ENCODE data around the gene CAMSAP1. TPM values are rescaled to one million over a fixed set of nuclear protein-coding genes. Genes with fewer than 3 reads are reported as not detected.

Gene CAMSAP1
- total and polyA plus RNA-seq, 10 of the 15 experiments (the other 5 are each of a cell fraction or from before 2014, with no cell fraction given): 1.4 to 24.7 (median 8.0) TPM

DNA sequence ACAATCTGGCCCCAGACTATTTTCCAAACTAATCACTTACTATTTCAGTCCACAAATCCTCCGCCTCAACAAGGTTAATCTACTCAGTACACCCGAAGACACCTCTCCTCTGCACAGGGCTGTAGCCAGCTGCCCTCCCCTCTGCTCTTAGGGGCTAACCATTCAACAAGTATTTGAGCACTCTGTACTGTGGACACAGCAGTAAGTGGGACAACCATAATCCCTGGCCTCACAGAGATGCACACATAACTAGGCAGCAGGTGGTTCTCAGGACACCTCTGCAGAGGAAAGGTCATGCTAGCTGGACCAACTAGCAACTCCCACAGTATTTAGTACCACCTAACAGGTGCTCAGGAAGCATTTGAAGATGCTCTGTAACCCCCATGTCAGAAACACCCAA, 5.5 kb downstream of the CAMSAP1 start (continued):
- TF ChIP-seq POLR2AphosphoS5 (IDR thresholded peaks at IDR 0.05; ENCODE audit: low read length) (no peak), YY1 (IDR thresholded peaks at IDR 0.05; ENCODE audit: low read depth, low read length) (no peak), IKZF1 (conservative IDR thresholded peaks at IDR 0.05) (no peak), ZNF274 (IDR thresholded peaks at IDR 0.05; ENCODE audit: insufficient read depth, insufficient read length) (no peak), CHD4 (IDR thresholded peaks at IDR 0.05) (no peak)

DNA sequence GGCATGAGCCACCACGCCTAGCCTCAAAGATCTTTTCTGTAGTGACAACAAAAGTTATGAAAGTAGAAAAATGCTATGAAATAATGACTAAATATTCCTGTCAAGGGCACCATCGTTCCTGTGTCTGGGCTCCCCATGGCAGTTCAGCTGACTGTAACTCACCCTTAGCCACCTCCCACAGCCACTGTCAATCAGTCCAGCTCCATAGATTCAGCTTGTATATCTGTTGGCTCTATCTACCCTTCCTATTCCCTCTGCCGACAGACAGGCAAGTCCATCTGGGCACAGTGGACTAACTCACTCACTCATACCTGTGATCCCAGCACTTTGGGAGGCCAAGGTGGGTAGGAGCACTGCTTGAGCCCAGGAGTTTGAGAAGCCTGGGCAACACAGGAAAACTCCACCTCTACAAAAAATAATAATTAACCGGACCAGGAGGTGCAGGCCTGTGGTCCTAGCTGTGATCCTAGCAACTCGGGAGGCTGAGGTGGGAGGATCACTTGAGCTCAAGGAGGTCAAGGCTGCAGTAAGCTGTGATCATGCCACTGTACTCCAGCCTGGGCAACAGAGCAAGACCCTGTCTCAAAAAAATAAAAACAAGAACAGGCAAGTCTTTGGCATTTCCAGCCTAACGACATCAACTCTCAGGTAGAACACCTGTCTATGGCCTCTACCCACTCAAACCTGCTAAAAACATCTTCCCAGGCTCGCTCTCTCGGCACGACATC, 6.2 kb downstream of the CAMSAP1 start:
- ChIA-PET RAD21 (ENCODE audit: unreplicated experiment) (no interaction called here), CTCF (no interaction called here), SMC1A (ENCODE audit: uncharacterized antibody, unreplicated experiment) (no interaction called here), POLR2A (no interaction called here)
- Histone ChIP-seq H3K4me1 (ENCODE audit: control insufficient read depth, insufficient read depth, low read length) (peaks cover 18% of the 10 kb centered on the region), H4K20me1 (ENCODE audit: control insufficient read depth, insufficient read depth) (no peaks in the 10 kb centered on the region), H3K27ac (ENCODE audit: control insufficient read depth, insufficient read depth) (no peak overlapping the region), H2AFZ (ENCODE audit: control insufficient read depth, low read depth, low read length) (no peak overlapping the region), H3K36me3 (ENCODE audit: control insufficient read depth in 2 of 2, insufficient read depth in 2 of 2, low read length in 1 of 2) (no peaks in the 10 kb centered on the region; a peak in 1 of 4 replicates), H3K4me2 (ENCODE audit: control insufficient read depth, insufficient read depth) (no peak overlapping the region), H3K27me3 (replicated peaks in 1 of 2; ENCODE audit: control insufficient read depth in 2 of 2, insufficient read depth in 2 of 2, low read length in 1 of 2) (no peaks in the 10 kb centered on the region), H3K4me3 (no peak overlapping the region), H3K9me3 (replicated peaks; ENCODE audit: control insufficient read depth, insufficient read depth, low read length) (no peaks in the 10 kb centered on the region; the same call in 2 of the 3 replicates), H3K79me2 (ENCODE audit: control insufficient read depth, insufficient read depth, low read length) (peaks cover 62% of the 10 kb centered on the region), H3K9ac (ENCODE audit: control insufficient read depth, insufficient read depth, low read length) (no peak overlapping the region)
- ATAC-seq (no peak), FAIRE-seq (no peak), DNase-seq (ENCODE audit: low read depth, low spot score) (no peak)
- TF ChIP-seq, protein P1, sequence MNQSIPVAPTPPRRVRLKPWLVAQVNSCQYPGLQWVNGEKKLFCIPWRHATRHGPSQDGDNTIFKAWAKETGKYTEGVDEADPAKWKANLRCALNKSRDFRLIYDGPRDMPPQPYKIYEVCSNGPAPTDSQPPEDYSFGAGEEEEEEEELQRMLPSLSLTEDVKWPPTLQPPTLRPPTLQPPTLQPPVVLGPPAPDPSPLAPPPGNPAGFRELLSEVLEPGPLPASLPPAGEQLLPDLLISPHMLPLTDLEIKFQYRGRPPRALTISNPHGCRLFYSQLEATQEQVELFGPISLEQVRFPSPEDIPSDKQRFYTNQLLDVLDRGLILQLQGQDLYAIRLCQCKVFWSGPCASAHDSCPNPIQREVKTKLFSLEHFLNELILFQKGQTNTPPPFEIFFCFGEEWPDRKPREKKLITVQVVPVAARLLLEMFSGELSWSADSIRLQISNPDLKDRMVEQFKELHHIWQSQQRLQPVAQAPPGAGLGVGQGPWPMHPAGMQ (IDR thresholded peaks at IDR 0.05; ENCODE audit: borderline replicate concordance): no peak
- TF ChIP-seq SUPT20H (IDR thresholded peaks at IDR 0.05; ENCODE audit: borderline replicate concordance, control insufficient read depth, low read depth, low read length): no peak
- TF ChIP-seq, protein P2, sequence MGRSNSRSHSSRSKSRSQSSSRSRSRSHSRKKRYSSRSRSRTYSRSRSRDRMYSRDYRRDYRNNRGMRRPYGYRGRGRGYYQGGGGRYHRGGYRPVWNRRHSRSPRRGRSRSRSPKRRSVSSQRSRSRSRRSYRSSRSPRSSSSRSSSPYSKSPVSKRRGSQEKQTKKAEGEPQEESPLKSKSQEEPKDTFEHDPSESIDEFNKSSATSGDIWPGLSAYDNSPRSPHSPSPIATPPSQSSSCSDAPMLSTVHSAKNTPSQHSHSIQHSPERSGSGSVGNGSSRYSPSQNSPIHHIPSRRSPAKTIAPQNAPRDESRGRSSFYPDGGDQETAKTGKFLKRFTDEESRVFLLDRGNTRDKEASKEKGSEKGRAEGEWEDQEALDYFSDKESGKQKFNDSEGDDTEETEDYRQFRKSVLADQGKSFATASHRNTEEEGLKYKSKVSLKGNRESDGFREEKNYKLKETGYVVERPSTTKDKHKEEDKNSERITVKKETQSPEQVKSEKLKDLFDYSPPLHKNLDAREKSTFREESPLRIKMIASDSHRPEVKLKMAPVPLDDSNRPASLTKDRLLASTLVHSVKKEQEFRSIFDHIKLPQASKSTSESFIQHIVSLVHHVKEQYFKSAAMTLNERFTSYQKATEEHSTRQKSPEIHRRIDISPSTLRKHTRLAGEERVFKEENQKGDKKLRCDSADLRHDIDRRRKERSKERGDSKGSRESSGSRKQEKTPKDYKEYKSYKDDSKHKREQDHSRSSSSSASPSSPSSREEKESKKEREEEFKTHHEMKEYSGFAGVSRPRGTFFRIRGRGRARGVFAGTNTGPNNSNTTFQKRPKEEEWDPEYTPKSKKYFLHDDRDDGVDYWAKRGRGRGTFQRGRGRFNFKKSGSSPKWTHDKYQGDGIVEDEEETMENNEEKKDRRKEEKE (IDR thresholded peaks at IDR 0.05): no peak
- TF ChIP-seq, protein P3, sequence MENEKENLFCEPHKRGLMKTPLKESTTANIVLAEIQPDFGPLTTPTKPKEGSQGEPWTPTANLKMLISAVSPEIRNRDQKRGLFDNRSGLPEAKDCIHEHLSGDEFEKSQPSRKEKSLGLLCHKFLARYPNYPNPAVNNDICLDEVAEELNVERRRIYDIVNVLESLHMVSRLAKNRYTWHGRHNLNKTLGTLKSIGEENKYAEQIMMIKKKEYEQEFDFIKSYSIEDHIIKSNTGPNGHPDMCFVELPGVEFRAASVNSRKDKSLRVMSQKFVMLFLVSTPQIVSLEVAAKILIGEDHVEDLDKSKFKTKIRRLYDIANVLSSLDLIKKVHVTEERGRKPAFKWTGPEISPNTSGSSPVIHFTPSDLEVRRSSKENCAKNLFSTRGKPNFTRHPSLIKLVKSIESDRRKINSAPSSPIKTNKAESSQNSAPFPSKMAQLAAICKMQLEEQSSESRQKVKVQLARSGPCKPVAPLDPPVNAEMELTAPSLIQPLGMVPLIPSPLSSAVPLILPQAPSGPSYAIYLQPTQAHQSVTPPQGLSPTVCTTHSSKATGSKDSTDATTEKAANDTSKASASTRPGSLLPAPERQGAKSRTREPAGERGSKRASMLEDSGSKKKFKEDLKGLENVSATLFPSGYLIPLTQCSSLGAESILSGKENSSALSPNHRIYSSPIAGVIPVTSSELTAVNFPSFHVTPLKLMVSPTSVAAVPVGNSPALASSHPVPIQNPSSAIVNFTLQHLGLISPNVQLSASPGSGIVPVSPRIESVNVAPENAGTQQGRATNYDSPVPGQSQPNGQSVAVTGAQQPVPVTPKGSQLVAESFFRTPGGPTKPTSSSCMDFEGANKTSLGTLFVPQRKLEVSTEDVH (IDR thresholded peaks at IDR 0.05; ENCODE audit: low read depth, partially characterized antibody): no peak
- TF ChIP-seq SIX5 (IDR thresholded peaks at IDR 0.05; ENCODE audit: low read depth, low read length, severe bottlenecking): no peak
- no peak for TF ChIP-seq CHD2 (IDR thresholded peaks at IDR 0.05; ENCODE audit: borderline replicate concordance, low read depth, low read length)
- no peak for TF ChIP-seq TBL1XR1 (IDR thresholded peaks at IDR 0.05; ENCODE audit: low read depth, low read length)
- TF ChIP-seq, protein P4, sequence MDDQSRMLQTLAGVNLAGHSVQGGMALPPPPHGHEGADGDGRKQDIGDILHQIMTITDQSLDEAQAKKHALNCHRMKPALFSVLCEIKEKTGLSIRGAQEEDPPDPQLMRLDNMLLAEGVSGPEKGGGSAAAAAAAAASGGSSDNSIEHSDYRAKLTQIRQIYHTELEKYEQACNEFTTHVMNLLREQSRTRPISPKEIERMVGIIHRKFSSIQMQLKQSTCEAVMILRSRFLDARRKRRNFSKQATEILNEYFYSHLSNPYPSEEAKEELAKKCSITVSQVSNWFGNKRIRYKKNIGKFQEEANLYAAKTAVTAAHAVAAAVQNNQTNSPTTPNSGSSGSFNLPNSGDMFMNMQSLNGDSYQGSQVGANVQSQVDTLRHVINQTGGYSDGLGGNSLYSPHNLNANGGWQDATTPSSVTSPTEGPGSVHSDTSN (IDR thresholded peaks at IDR 0.05; ENCODE audit: insufficient replicate concordance, low read depth, low read length): no peak
- no peak for TF ChIP-seq SIN3A (IDR thresholded peaks at IDR 0.05; ENCODE audit: low read depth, low read length)
- no peak for TF ChIP-seq GATAD2B (conservative IDR thresholded peaks at IDR 0.05; ENCODE audit: low read depth)
- no TSS peak for BruUV-seq (replicated peaks)
- intact Hi-C loops (cut with micrococcal nuclease; ENCODE audit: unreplicated experiment): no loop called here
- in situ Hi-C loops (cut with MboI): no loop called here
- 95% methylated on average over 9 of the region's 9 CpGs for WGBS (ENCODE audit: insufficient coverage, insufficient replicate concordance, low lambda C conversion rate, missing lambda C conversion rate)
